Activated CD8-positive, alpha-beta T cell treated with anti-CD3 and anti-CD28 coated beads for 36 hours (primary cell): Measurements from ENCODE around the gene HSD17B7. TPM values are rescaled to one million over a fixed set of nuclear protein-coding genes. Genes with fewer than 3 reads are reported as not detected.

Source experiments
- ATAC-seq: fragments of 200-7000 bp; cut with Tn5 transposase; one replicate; pipeline ENCODE4 v1.10.0; 2021; ENCODE audit warnings: mild to moderate bottlenecking, moderate library complexity
- CTCF ChIA-PET: fragments of 350-600 bp; sonication (Branson Sonifier 250); formaldehyde crosslinking; loops from one replicate; lab custom pipeline; 2021; ENCODE audit warnings: antibody characterized with exemption; lab: Charles Lee
- POLR2A ChIA-PET: fragments of 350-600 bp; sonication (Branson Sonifier 250); formaldehyde crosslinking; loops from one replicate; lab custom pipeline; 2021; ENCODE audit warnings: antibody characterized with exemption; lab: Charles Lee
- DNase-seq: peaks from one replicate; pipeline ENCODE4 v3.0.0-alpha.2; 2020
- H3K27ac Mint-ChIP-seq: one replicate; pipeline ENCODE4 v1.8.0; 2021; ENCODE audit warnings: mild to moderate bottlenecking, mixed read lengths
- H3K27me3 Mint-ChIP-seq: one replicate; pipeline ENCODE4 v1.8.0; 2021; ENCODE audit warnings: mixed read lengths
- H3K36me3 Mint-ChIP-seq: one replicate; pipeline ENCODE4 v1.8.0; 2021; ENCODE audit warnings: low read depth, mixed read lengths
- H3K4me1 Mint-ChIP-seq: one replicate; pipeline ENCODE4 v1.8.0; 2021; ENCODE audit warnings: low read depth, mixed read lengths
- H3K4me3 Mint-ChIP-seq: one replicate; pipeline ENCODE4 v1.8.0; 2021; ENCODE audit warnings: mild to moderate bottlenecking, moderate library complexity, mixed read lengths
- H3K9me3 Mint-ChIP-seq: one replicate; pipeline ENCODE4 v1.8.0; 2021; ENCODE audit warnings: mixed read lengths
- intact Hi-C: fragments of 100-400 bp; cut with micrococcal nuclease; formaldehyde crosslinking; loops from one replicate; pipeline ENCODE4 v1.10.0; 2022
- total RNA-seq, 2 experiments: library from RNA; stranded (reverse); gene quantifications; one replicate each; pipeline ENCODE4 v1.2.3, GENCODE V29; 2021
- TF ChIP-seq, protein P1 (sequence below): fragments of 200-600 bp; IDR thresholded peaks from one replicate; pipeline ENCODE4 v1.8.0; 2022; ENCODE audit warnings: antibody characterized with exemption, mild to moderate bottlenecking

The HSD17B7 gene
- total RNA-seq, 2 experiments from 2014 or later, result 28.8 to 31.1 TPM

- CTCF ChIA-PET, result interaction anchor here (1.6 to 4.5 kb wide), 2 partner anchors 8 to 460 kb away, joined by 6 to 34 read pairs; no protein-coding TSS in a partner anchor
- H3K27me3 Mint-ChIP-seq, result peaks cover 7% of the 10 kb centered on the region
- no peaks in the 10 kb centered on the region for H3K36me3 Mint-ChIP-seq
- ATAC-seq (no peak), DNase-seq (no peak)
- no peak overlapping the region for H3K4me3 Mint-ChIP-seq
- H3K27ac Mint-ChIP-seq, result no peak overlapping the region
- intact Hi-C loops, result loop anchor here (10.0 kb wide), 1 partner anchor 459 kb away; no protein-coding TSS in a partner anchor
- POLR2A ChIA-PET, result no interaction called here
- no peaks in the 10 kb centered on the region for H3K9me3 Mint-ChIP-seq
- TF ChIP-seq, protein P1, sequence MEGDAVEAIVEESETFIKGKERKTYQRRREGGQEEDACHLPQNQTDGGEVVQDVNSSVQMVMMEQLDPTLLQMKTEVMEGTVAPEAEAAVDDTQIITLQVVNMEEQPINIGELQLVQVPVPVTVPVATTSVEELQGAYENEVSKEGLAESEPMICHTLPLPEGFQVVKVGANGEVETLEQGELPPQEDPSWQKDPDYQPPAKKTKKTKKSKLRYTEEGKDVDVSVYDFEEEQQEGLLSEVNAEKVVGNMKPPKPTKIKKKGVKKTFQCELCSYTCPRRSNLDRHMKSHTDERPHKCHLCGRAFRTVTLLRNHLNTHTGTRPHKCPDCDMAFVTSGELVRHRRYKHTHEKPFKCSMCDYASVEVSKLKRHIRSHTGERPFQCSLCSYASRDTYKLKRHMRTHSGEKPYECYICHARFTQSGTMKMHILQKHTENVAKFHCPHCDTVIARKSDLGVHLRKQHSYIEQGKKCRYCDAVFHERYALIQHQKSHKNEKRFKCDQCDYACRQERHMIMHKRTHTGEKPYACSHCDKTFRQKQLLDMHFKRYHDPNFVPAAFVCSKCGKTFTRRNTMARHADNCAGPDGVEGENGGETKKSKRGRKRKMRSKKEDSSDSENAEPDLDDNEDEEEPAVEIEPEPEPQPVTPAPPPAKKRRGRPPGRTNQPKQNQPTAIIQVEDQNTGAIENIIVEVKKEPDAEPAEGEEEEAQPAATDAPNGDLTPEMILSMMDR, result no peak
- no peaks in the 10 kb centered on the region for H3K4me1 Mint-ChIP-seq
Measured at GRCh38 chr1:162855461-162856150, 65.1 kb downstream of the HSD17B7 start.

DNA sequence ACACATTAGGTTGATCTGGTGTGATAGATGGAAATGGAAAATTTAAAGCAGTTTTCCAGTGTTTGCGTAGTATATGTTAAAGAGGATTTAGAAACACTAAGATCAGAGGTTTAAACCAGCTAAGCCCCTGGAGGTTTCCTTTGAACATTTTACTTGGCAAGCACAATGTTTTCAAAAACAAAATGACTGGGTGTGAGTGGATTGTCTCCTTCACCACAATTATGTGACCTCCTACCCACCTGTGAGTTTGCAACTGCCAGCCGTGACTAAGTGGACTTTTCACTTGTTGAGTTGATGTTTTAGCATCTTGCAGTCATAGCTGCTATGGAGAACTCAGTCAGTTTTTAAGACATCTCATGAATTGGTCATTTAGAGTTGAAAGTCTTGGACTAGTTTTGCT is 65.8 kb downstream of the HSD17B7 start:
- TF ChIP-seq, protein P1, result no peak
- H3K4me1 Mint-ChIP-seq, result no peaks in the 10 kb centered on the region
- intact Hi-C loops, result loop anchor here (10.0 kb wide), 1 partner anchor 459 kb away; no protein-coding TSS in a partner anchor
- peaks cover 4% of the 10 kb centered on the region for H3K27me3 Mint-ChIP-seq
- H3K4me3 Mint-ChIP-seq, result no peak overlapping the region
- POLR2A ChIA-PET, result no interaction called here
- ATAC-seq (no peak), DNase-seq (no peak)
- H3K36me3 Mint-ChIP-seq, result no peaks in the 10 kb centered on the region
- CTCF ChIA-PET, result interaction anchor here (1.1 to 4.5 kb wide), 3 partner anchors 9 to 460 kb away, joined by 3 to 34 read pairs (median 6); no protein-coding TSS in a partner anchor
- H3K9me3 Mint-ChIP-seq, result no peaks in the 10 kb centered on the region
- no peak overlapping the region for H3K27ac Mint-ChIP-seq

DNA sequence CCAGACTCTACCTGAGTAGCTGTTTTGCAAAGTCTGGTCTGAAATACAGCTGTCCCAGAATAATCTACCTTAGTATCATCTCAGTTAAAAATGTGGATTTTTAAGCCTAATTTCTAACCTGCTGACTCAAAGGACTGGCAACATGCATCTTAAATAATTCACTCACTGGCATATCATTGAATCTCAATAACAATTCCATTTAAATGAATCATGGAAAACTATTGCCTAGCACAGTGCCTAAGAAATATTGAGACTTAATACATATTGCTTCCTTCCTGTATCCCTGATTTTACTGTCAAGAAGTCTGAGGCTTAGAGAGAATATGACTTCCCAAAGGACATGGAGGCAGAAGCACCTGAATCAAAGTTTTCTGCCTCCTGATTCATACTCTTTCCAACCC is 67.3 kb downstream of the HSD17B7 start:
- CTCF ChIA-PET, result interaction anchor here (4.5 kb wide), 1 partner anchor 10 kb away, joined by 34 read pairs; no protein-coding TSS in a partner anchor
- H3K27ac Mint-ChIP-seq, result no peak overlapping the region
- intact Hi-C loops, result loop anchor here (10.0 kb wide), 1 partner anchor 457 kb away; no protein-coding TSS in a partner anchor

GRCh38 chr1:162859191-162859590 is 68.7 kb downstream of the HSD17B7 start:
- TF ChIP-seq, protein P1, result no peak
- Mint-ChIP-seq H3K4me3 (no peak overlapping the region), H3K4me1 (no peaks in the 10 kb centered on the region), H3K27ac (no peak overlapping the region), H3K36me3 (no peaks in the 10 kb centered on the region), H3K27me3 (peaks cover 11% of the 10 kb centered on the region), H3K9me3 (no peaks in the 10 kb centered on the region)
- ATAC-seq (no peak), DNase-seq (no peak)
- ChIA-PET CTCF (interaction anchor here (4.5 kb wide), 1 partner anchor 12 kb away, joined by 34 read pairs; no protein-coding TSS in a partner anchor), POLR2A (interaction anchor here (1.2 kb wide), 1 partner anchor 463 kb away, joined by 3 read pairs; no protein-coding TSS in a partner anchor)
- intact Hi-C loops, result loop anchor here (10.0 kb wide), 1 partner anchor 456 kb away; no protein-coding TSS in a partner anchor

More for the DNA sequence above, 67.3 kb downstream of the HSD17B7 start:
- POLR2A ChIA-PET, result no interaction called here
- ATAC-seq (no peak), DNase-seq (no peak)
- H3K36me3 Mint-ChIP-seq, result no peaks in the 10 kb centered on the region
- no peaks in the 10 kb centered on the region for H3K9me3 Mint-ChIP-seq
- no peaks in the 10 kb centered on the region for H3K4me1 Mint-ChIP-seq
- no peak overlapping the region for H3K4me3 Mint-ChIP-seq
- H3K27me3 Mint-ChIP-seq, result peaks cover 5% of the 10 kb centered on the region
- TF ChIP-seq, protein P1, result no peak

- Mint-ChIP-seq H3K36me3 (no peaks in the 10 kb centered on the region), H3K4me1 (no peaks in the 10 kb centered on the region), H3K27me3 (peaks cover 15% of the 10 kb centered on the region), H3K27ac (no peak within 1 kb of the TSS), H3K9me3 (no peaks in the 10 kb centered on the region), H3K4me3 (no peak within 1 kb of the TSS)
- intact Hi-C loops, result no loop called here
- TF ChIP-seq, protein P1, result no peak
- ATAC-seq (no peak), DNase-seq (no peak)
- CTCF ChIA-PET, result interaction anchor here (0.9 to 1.6 kb wide), 3 partner anchors 14 to 454 kb away, joined by 4 to 6 read pairs (median 4); no protein-coding TSS in a partner anchor
- POLR2A ChIA-PET, result no interaction called here
Measured at GRCh38 chr1:162861101-162861500, 70.6 kb downstream of the HSD17B7 start, which contains the start of gene CCDC190. TSS of gene CCDC190 (minus strand) at chr1:162861175. CDS start at chr1:162859646, 1,529 bp downstream.
